HL-60 (cell line): ENCODE data around the gene NKX6-2.

Source experiments
- GABPA ChIP-seq: IDR thresholded peaks from 2 replicates; pipeline ENCODE4 v1.6.1; 2012; ENCODE audit warnings: low read depth
- POLR2AphosphoS5 ChIP-seq: IDR thresholded peaks from 2 replicates; pipeline ENCODE4 v1.6.1; 2012; ENCODE audit warnings: low read depth
- SPI1 ChIP-seq: IDR thresholded peaks from 2 replicates; pipeline ENCODE4 v1.6.1; 2012; ENCODE audit warnings: low read depth, mild to moderate bottlenecking, borderline replicate concordance
- TF ChIP-seq, protein P1 (sequence below): IDR thresholded peaks from one replicate; pipeline ENCODE4 v1.5.1; 2011; ENCODE audit warnings: low read length, control low read depth, inconsistent platforms; ENCODE audit not compliant: insufficient read depth
- TF ChIP-seq, protein P2 (sequence below): IDR thresholded peaks from 2 replicates; pipeline ENCODE4 v1.6.1; 2012; ENCODE audit warnings: low read depth; ENCODE audit not compliant: insufficient replicate concordance

DNA sequence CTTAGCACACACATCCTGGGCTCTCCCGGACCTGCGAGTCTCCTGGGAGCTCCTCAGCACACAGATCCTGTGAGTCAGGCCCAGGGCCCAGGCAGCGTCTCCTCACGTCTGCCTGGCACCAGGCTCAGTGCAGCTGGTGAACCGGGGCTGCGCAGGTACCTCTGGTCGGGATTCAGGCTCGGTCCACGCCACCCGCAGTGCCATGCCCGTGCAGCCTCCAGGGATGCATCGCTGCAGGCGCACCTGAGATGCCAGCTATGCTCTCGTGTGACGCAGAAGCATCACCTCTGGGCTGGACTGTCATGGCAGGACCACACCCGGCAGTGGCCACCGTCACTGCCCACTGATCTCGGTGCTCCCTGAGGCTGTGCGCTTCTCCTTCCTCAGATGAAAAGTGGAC is 52.0 kb downstream of the NKX6-2 start:
- no peak for TF ChIP-seq POLR2AphosphoS5
- TF ChIP-seq, protein P1, sequence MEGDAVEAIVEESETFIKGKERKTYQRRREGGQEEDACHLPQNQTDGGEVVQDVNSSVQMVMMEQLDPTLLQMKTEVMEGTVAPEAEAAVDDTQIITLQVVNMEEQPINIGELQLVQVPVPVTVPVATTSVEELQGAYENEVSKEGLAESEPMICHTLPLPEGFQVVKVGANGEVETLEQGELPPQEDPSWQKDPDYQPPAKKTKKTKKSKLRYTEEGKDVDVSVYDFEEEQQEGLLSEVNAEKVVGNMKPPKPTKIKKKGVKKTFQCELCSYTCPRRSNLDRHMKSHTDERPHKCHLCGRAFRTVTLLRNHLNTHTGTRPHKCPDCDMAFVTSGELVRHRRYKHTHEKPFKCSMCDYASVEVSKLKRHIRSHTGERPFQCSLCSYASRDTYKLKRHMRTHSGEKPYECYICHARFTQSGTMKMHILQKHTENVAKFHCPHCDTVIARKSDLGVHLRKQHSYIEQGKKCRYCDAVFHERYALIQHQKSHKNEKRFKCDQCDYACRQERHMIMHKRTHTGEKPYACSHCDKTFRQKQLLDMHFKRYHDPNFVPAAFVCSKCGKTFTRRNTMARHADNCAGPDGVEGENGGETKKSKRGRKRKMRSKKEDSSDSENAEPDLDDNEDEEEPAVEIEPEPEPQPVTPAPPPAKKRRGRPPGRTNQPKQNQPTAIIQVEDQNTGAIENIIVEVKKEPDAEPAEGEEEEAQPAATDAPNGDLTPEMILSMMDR: no peak
- no peak for TF ChIP-seq SPI1
- TF ChIP-seq GABPA: no peak
- TF ChIP-seq, protein P2, sequence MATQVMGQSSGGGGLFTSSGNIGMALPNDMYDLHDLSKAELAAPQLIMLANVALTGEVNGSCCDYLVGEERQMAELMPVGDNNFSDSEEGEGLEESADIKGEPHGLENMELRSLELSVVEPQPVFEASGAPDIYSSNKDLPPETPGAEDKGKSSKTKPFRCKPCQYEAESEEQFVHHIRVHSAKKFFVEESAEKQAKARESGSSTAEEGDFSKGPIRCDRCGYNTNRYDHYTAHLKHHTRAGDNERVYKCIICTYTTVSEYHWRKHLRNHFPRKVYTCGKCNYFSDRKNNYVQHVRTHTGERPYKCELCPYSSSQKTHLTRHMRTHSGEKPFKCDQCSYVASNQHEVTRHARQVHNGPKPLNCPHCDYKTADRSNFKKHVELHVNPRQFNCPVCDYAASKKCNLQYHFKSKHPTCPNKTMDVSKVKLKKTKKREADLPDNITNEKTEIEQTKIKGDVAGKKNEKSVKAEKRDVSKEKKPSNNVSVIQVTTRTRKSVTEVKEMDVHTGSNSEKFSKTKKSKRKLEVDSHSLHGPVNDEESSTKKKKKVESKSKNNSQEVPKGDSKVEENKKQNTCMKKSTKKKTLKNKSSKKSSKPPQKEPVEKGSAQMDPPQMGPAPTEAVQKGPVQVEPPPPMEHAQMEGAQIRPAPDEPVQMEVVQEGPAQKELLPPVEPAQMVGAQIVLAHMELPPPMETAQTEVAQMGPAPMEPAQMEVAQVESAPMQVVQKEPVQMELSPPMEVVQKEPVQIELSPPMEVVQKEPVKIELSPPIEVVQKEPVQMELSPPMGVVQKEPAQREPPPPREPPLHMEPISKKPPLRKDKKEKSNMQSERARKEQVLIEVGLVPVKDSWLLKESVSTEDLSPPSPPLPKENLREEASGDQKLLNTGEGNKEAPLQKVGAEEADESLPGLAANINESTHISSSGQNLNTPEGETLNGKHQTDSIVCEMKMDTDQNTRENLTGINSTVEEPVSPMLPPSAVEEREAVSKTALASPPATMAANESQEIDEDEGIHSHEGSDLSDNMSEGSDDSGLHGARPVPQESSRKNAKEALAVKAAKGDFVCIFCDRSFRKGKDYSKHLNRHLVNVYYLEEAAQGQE: no peak
